ENCODE data around the gene SAMD1. TPM values are rescaled to one million over a fixed set of nuclear protein-coding genes. Genes with fewer than 3 reads are reported as not detected.

SAMD1 gene
- total and polyA plus RNA-seq, 9 donors, result 27.1 to 53.6 (median 44.6) TPM

- H3K9me3 ChIP-seq (replicated peaks; ENCODE audit: control insufficient read depth, low read depth, low read length), result no peaks in the 10 kb centered on the region
- no peak for DNase-seq
- no peaks in the 10 kb centered on the region for H3K36me3 ChIP-seq (ENCODE audit: control insufficient read depth, insufficient read depth, low read length)
- H3K27me3 ChIP-seq (ENCODE audit: control insufficient read depth, insufficient read depth, low read length), result peaks cover 43% of the 10 kb centered on the region
- no peak within 1 kb of the TSS for H3K27ac ChIP-seq (ENCODE audit: low read length)
- no peak within 1 kb of the TSS for H3K4me3 ChIP-seq (ENCODE audit: low read length)
- WGBS (ENCODE audit: insufficient coverage), result 66% methylated on average over 13 of the region's 19 CpGs
- peaks cover 9% of the 10 kb centered on the region for H3K4me1 ChIP-seq (ENCODE audit: control insufficient read depth, insufficient read depth, low read length)
These were observed 28.6 kb downstream of the SAMD1 start, which contains the start of gene PALM3 for GRCh38 chr19:14061751-14062557. TSS of gene PALM3 (minus strand) at chr19:14062076. CDS start at chr19:14061980, 96 bp downstream.

GRCh38 chr19:14061081-14061749 is 29.3 kb downstream of the SAMD1 start:
- Histone ChIP-seq H3K36me3 (ENCODE audit: control insufficient read depth, insufficient read depth, low read length) (no peaks in the 10 kb centered on the region), H3K4me1 (ENCODE audit: control insufficient read depth, insufficient read depth, low read length) (peaks cover 10% of the 10 kb centered on the region), H3K9me3 (replicated peaks; ENCODE audit: control insufficient read depth, low read depth, low read length) (no peaks in the 10 kb centered on the region), H3K27me3 (ENCODE audit: control insufficient read depth, insufficient read depth, low read length) (peaks cover 49% of the 10 kb centered on the region), H3K27ac (ENCODE audit: low read length) (no peak overlapping the region), H3K4me3 (ENCODE audit: low read length) (no peak overlapping the region)
- no peak for DNase-seq
- WGBS (ENCODE audit: insufficient coverage), result 59% methylated on average over 4 of the region's 9 CpGs

- Histone ChIP-seq H3K4me1 (ENCODE audit: control insufficient read depth, insufficient read depth, low read length) (peaks cover 10% of the 10 kb centered on the region), H3K36me3 (ENCODE audit: control insufficient read depth, insufficient read depth, low read length) (no peaks in the 10 kb centered on the region), H3K4me3 (ENCODE audit: low read length) (no peak overlapping the region), H3K9me3 (replicated peaks; ENCODE audit: control insufficient read depth, low read depth, low read length) (no peaks in the 10 kb centered on the region), H3K27ac (ENCODE audit: low read length) (no peak overlapping the region), H3K27me3 (ENCODE audit: control insufficient read depth, insufficient read depth, low read length) (peaks cover 53% of the 10 kb centered on the region)
- 39% methylated on average over 3 of the region's 8 CpGs for WGBS (ENCODE audit: insufficient coverage)
- no peak for DNase-seq
These were observed 30.8 kb downstream of the SAMD1 start for GRCh38 chr19:14059652-14060155.

GRCh38 chr19:14059093-14059480 is 31.5 kb downstream of the SAMD1 start:
- Histone ChIP-seq H3K4me1 (ENCODE audit: control insufficient read depth, insufficient read depth, low read length) (peaks cover 10% of the 10 kb centered on the region), H3K36me3 (ENCODE audit: control insufficient read depth, insufficient read depth, low read length) (no peaks in the 10 kb centered on the region), H3K4me3 (ENCODE audit: low read length) (no peak overlapping the region), H3K27me3 (ENCODE audit: control insufficient read depth, insufficient read depth, low read length) (peaks cover 53% of the 10 kb centered on the region), H3K27ac (ENCODE audit: low read length) (no peak overlapping the region), H3K9me3 (replicated peaks; ENCODE audit: control insufficient read depth, low read depth, low read length) (no peaks in the 10 kb centered on the region)
- 2% methylated on average over 7 of the region's 15 CpGs for WGBS (ENCODE audit: insufficient coverage)
- no peak for DNase-seq

GRCh38 chr19:14058182-14059092 is 32.1 kb downstream of the SAMD1 start:
- H3K4me3 ChIP-seq (ENCODE audit: low read length), result no peak overlapping the region
- H3K27me3 ChIP-seq (ENCODE audit: control insufficient read depth, insufficient read depth, low read length), result peaks cover 54% of the 10 kb centered on the region
- peaks cover 10% of the 10 kb centered on the region for H3K4me1 ChIP-seq (ENCODE audit: control insufficient read depth, insufficient read depth, low read length)
- H3K27ac ChIP-seq (ENCODE audit: low read length), result no peak overlapping the region
- H3K36me3 ChIP-seq (ENCODE audit: control insufficient read depth, insufficient read depth, low read length), result no peaks in the 10 kb centered on the region
- H3K9me3 ChIP-seq (replicated peaks; ENCODE audit: control insufficient read depth, low read depth, low read length), result no peaks in the 10 kb centered on the region
- DNase-seq, result no peak
- WGBS (ENCODE audit: insufficient coverage), result 27% methylated on average over 14 of the region's 17 CpGs

GRCh38 chr19:14056741-14057356 is 33.7 kb downstream of the SAMD1 start:
- no peak for DNase-seq
- Histone ChIP-seq H3K27me3 (ENCODE audit: control insufficient read depth, insufficient read depth, low read length) (peaks cover 56% of the 10 kb centered on the region), H3K4me3 (ENCODE audit: low read length) (peak overlapping the region; percentile 29), H3K36me3 (ENCODE audit: control insufficient read depth, insufficient read depth, low read length) (no peaks in the 10 kb centered on the region), H3K9me3 (replicated peaks; ENCODE audit: control insufficient read depth, low read depth, low read length) (no peaks in the 10 kb centered on the region), H3K4me1 (ENCODE audit: control insufficient read depth, insufficient read depth, low read length) (peaks cover 10% of the 10 kb centered on the region), H3K27ac (ENCODE audit: low read length) (no peak overlapping the region)
- WGBS (ENCODE audit: insufficient coverage), result 19% methylated on average over 10 of the region's 19 CpGs

- 85% methylated on average over 6 of the region's 10 CpGs for WGBS (ENCODE audit: insufficient coverage)
- H3K27me3 ChIP-seq (ENCODE audit: control insufficient read depth, insufficient read depth, low read length), result peaks cover 51% of the 10 kb centered on the region
These were observed 34.4 kb downstream of the SAMD1 start for GRCh38 chr19:14056069-14056666.

GRCh38 chr19:14055396-14055795 is 35.2 kb downstream of the SAMD1 start:
- no peak overlapping the region for H3K4me3 ChIP-seq (ENCODE audit: low read length)
- no peaks in the 10 kb centered on the region for H3K36me3 ChIP-seq (ENCODE audit: control insufficient read depth, insufficient read depth, low read length)
- no peak for DNase-seq
- no peaks in the 10 kb centered on the region for H3K9me3 ChIP-seq (replicated peaks; ENCODE audit: control insufficient read depth, low read depth, low read length)
- no peak overlapping the region for H3K27ac ChIP-seq (ENCODE audit: low read length)
- 67% methylated on average over 1 of the region's 3 CpGs for WGBS (ENCODE audit: insufficient coverage)
- H3K4me1 ChIP-seq (ENCODE audit: control insufficient read depth, insufficient read depth, low read length), result peaks cover 10% of the 10 kb centered on the region
- H3K27me3 ChIP-seq (ENCODE audit: control insufficient read depth, insufficient read depth, low read length), result peaks cover 46% of the 10 kb centered on the region

More at GRCh38 chr19:14056069-14056666, 34.4 kb downstream of the SAMD1 start:
- DNase-seq, result no peak
- peaks cover 10% of the 10 kb centered on the region for H3K4me1 ChIP-seq (ENCODE audit: control insufficient read depth, insufficient read depth, low read length)
- H3K9me3 ChIP-seq (replicated peaks; ENCODE audit: control insufficient read depth, low read depth, low read length), result no peaks in the 10 kb centered on the region
- H3K27ac ChIP-seq (ENCODE audit: low read length), result no peak overlapping the region
- H3K4me3 ChIP-seq (ENCODE audit: low read length), result no peak overlapping the region
- H3K36me3 ChIP-seq (ENCODE audit: control insufficient read depth, insufficient read depth, low read length), result no peaks in the 10 kb centered on the region

GRCh38 chr19:14054721-14055120 is 35.8 kb downstream of the SAMD1 start:
- Histone ChIP-seq H3K27ac (ENCODE audit: low read length) (no peak overlapping the region), H3K27me3 (ENCODE audit: control insufficient read depth, insufficient read depth, low read length) (peaks cover 39% of the 10 kb centered on the region), H3K36me3 (ENCODE audit: control insufficient read depth, insufficient read depth, low read length) (no peaks in the 10 kb centered on the region), H3K9me3 (replicated peaks; ENCODE audit: control insufficient read depth, low read depth, low read length) (no peaks in the 10 kb centered on the region), H3K4me1 (ENCODE audit: control insufficient read depth, insufficient read depth, low read length) (peaks cover 10% of the 10 kb centered on the region), H3K4me3 (ENCODE audit: low read length) (no peak overlapping the region)
- DNase-seq, result no peak
- 58% methylated on average over 6 of the region's 11 CpGs for WGBS (ENCODE audit: insufficient coverage)
